Nephron (organoid): ENCODE results near the gene PLPP4.

Source experiments
- H3K27ac Mint-ChIP-seq, 3 experiments: 2 replicates each; pipeline ENCODE4 v1.8.0; 2020; ENCODE audit warnings: mixed read lengths in 3 of 3, mild to moderate bottlenecking in 2 of 3, moderate library complexity in 1 of 3
- H3K27me3 Mint-ChIP-seq: 2 replicates; pipeline ENCODE4 v1.8.0; 2021; ENCODE audit warnings: low read depth, mild to moderate bottlenecking, moderate library complexity, mixed read lengths
- H3K36me3 Mint-ChIP-seq: 2 replicates; pipeline ENCODE4 v1.8.0; 2020; ENCODE audit warnings: low read depth, mixed read lengths
- H3K4me1 Mint-ChIP-seq: 2 replicates; pipeline ENCODE4 v1.8.0; 2020; ENCODE audit warnings: mixed read lengths
- H3K4me3 Mint-ChIP-seq, 3 experiments: 2 replicates each; pipeline ENCODE4 v1.8.0; 2020; ENCODE audit warnings: mild to moderate bottlenecking in 3 of 3, mixed read lengths in 3 of 3, moderate library complexity in 2 of 3
- H3K9me3 Mint-ChIP-seq: 2 replicates; pipeline ENCODE4 v1.8.0; 2020; ENCODE audit warnings: mixed read lengths
- CTCF ChIP-seq, 3 experiments: fragments of 200-600 bp; sonication (generic); IDR thresholded peaks; one replicate each; pipeline ENCODE4 v1.5.0; 2021; ENCODE audit warnings: antibody characterized with exemption in 3 of 3; ENCODE audit not compliant: unreplicated experiment in 3 of 3

The PLPP4 gene

DNA sequence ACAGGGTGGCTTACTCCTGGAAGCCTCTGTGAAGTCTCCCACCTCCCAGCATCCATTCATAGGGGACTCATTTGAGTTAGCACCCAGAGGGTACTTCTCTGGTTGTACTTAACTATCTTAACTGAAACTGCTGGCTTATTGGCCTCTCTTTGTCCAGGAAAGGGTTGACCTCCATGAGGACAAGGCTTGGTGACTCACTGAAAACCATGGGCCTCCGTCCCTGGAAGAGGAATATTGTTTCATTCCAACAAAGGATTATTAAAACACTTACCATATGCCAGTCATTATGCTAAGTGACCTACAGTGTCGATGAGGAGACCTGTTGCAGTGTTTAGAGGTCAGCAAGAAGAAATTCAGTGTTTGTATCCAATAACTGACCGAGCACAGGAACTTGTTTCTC lies 175.9 kb downstream of the PLPP4 start:
- Mint-ChIP-seq H3K27me3 (peaks cover 13% of the 10 kb centered on the region), H3K27ac (no peak overlapping the region), H3K9me3 (peaks cover 10% of the 10 kb centered on the region), H3K36me3 (no peaks in the 10 kb centered on the region), H3K4me3 (no peak overlapping the region), H3K4me1 (no peaks in the 10 kb centered on the region)
- TF ChIP-seq CTCF (IDR thresholded peaks at IDR 0.05; ENCODE audit: unreplicated experiment in 3 of 3), result no peak

- Mint-ChIP-seq H3K9me3 (peaks cover under 1% of the 10 kb centered on the region), H3K4me1 (no peaks in the 10 kb centered on the region), H3K36me3 (no peaks in the 10 kb centered on the region), H3K4me3 (no peak overlapping the region), H3K27ac (no peak overlapping the region), H3K27me3 (peaks cover 11% of the 10 kb centered on the region)
- no peak for TF ChIP-seq CTCF (IDR thresholded peaks at IDR 0.05; ENCODE audit: unreplicated experiment in 3 of 3)
Observed at GRCh38 chr10:120634659-120635058, 177.6 kb downstream of the PLPP4 start.
